HG02870 (cell line): Measurements from ENCODE around the gene BSND.
"Not testable (repeated sequence)": the region's sequence is repeated elsewhere in the genome, so short reads cannot be mapped to it uniquely, and the experiment has no call there.

ENCODE experiments used
- ATAC-seq: cut with Tn5 transposase; IDR thresholded peaks from one replicate; pipeline ENCODE4 v1.9.1; 2021; ENCODE audit warnings: mild to moderate bottlenecking, moderate library complexity; ENCODE audit not compliant: unreplicated experiment

Gene BSND

GRCh38 chr1:55015123-55015522, 16.4 kb downstream of the BSND start:
- no peak for ATAC-seq

- ATAC-seq = no peak
These were observed 17.2 kb downstream of the BSND start for GRCh38 chr1:55015731-55016620.

- no peak for ATAC-seq
These were observed 19.7 kb downstream of the BSND start for GRCh38 chr1:55018395-55018794.

- ATAC-seq = peak; percentile 90
These were observed 23.3 kb downstream of the BSND start for GRCh38 chr1:55021942-55022546.

- ATAC-seq = not testable (repeated sequence)
These were observed 25.4 kb downstream of the BSND start for GRCh38 chr1:55024163-55024562.

GRCh38 chr1:55026682-55027081, 27.9 kb downstream of the BSND start:
- not testable (repeated sequence) for ATAC-seq

GRCh38 chr1:55031098-55031497, 32.4 kb downstream of the BSND start:
- ATAC-seq = not testable (repeated sequence)

GRCh38 chr1:55033265-55033614, 34.5 kb downstream of the BSND start:
- ATAC-seq = no peak

- ATAC-seq = no peak
These were observed 35.9 kb downstream of the BSND start for GRCh38 chr1:55034476-55035133.

- ATAC-seq = no peak
These were observed 37.2 kb downstream of the BSND start for GRCh38 chr1:55035904-55036303.

- no peak for ATAC-seq
These were observed 39.2 kb downstream of the BSND start for GRCh38 chr1:55037733-55038551.

- no peak for ATAC-seq
These were observed 39.8 kb downstream of the BSND start for GRCh38 chr1:55038552-55038838.

- ATAC-seq = no peak
These were observed 40.2 kb downstream of the BSND start for GRCh38 chr1:55038974-55039341.

GRCh38 chr1:55039342-55040082, 40.8 kb downstream of the BSND start, which contains the start of gene PCSK9:
Gene PCSK9 (plus strand): TSS chr1:55039548. CDS start chr1:55039838, 290 bp downstream.
- no peak for ATAC-seq

GRCh38 chr1:55040083-55040932, 41.6 kb downstream of the BSND start:
- no peak for ATAC-seq

- no peak for ATAC-seq
These were observed 42.3 kb downstream of the BSND start for GRCh38 chr1:55040933-55041494.

- no peak for ATAC-seq
These were observed 42.9 kb downstream of the BSND start for GRCh38 chr1:55041613-55042012.

GRCh38 chr1:55043011-55043410, 44.3 kb downstream of the BSND start:
- ATAC-seq = no peak

- no peak for ATAC-seq
These were observed 45.0 kb downstream of the BSND start for GRCh38 chr1:55043726-55044125.
